K562 (cell line): ENCODE data around the gene TREH.

Experiments used
- BCLAF1 ChIP-seq, 2 experiments: fragments of 450-650 bp in 1 of 2; IDR thresholded peaks; 2 replicates each; pipeline ENCODE4 v1.6.1; 2011 to 2017; ENCODE audit warnings: low read depth in 2 of 2, antibody characterized with exemption in 1 of 2, borderline replicate concordance in 1 of 2, low read length in 1 of 2, mild to moderate bottlenecking in 1 of 2, mixed read lengths in 1 of 2; ENCODE audit not compliant: control insufficient read depth in 1 of 2
- CBX5 ChIP-seq: IDR thresholded peaks from 2 replicates; pipeline ENCODE4 v1.6.1; 2014; ENCODE audit warnings: low read depth, borderline replicate concordance
- CGGBP1 ChIP-seq: fragments of 250-450 bp; sonication (Bioruptor Pico); IDR thresholded peaks from 2 replicates; pipeline ENCODE4 v1.9.0; 2021; ENCODE audit warnings: mild to moderate bottlenecking
- MLX ChIP-seq, 2 experiments: fragments of 450-650 bp in 1 of 2; sonication (generic) in 1 of 2; formaldehyde crosslinking; conservative IDR thresholded peaks; 2 replicates each; pipeline versions ENCODE4 v1.4.0 to v1.8.1; 2020 to 2022; ENCODE audit warnings: mild to moderate bottlenecking in 1 of 2, missing genetic modification reagents in 1 of 2
- POLR2A ChIP-seq: fragments of 450-650 bp; conservative IDR thresholded peaks from 2 replicates; pipeline ENCODE4 v1.6.1; 2016
- RB1 ChIP-seq: fragments of 450-650 bp; IDR thresholded peaks from 2 replicates; pipeline ENCODE4 v1.6.1; 2017; ENCODE audit warnings: low read depth, mild to moderate bottlenecking
- SMARCE1 ChIP-seq: fragments of 450-650 bp; IDR thresholded peaks from 2 replicates; pipeline ENCODE4 v1.7.1; 2016; ENCODE audit warnings: mild to moderate bottlenecking

- no peak for TF ChIP-seq CBX5
- no peak for TF ChIP-seq SMARCE1
- no peak for TF ChIP-seq CGGBP1 (CRISPR knock-in tag)
- TF ChIP-seq POLR2A = no peak
- TF ChIP-seq BCLAF1 (IDR thresholded peaks at IDR 0.05; ENCODE audit: borderline replicate concordance in 1 of 2, control insufficient read depth in 1 of 2, low read depth in 2 of 2, low read length in 1 of 2) = no peak
- TF ChIP-seq MLX (CRISPR knock-in tag; conservative IDR thresholded peaks at IDR 0.05) = no peak
- TF ChIP-seq RB1 = no peak
Observed at GRCh38 chr11:118694771-118695170, 15.3 kb upstream of the TREH start.
